Spleen (tissue), 7 donors: ENCODE data around the gene VENTX.

Experiments
- POLR2A ChIP-seq, 3 donors: fragments of 450-650 bp; IDR thresholded peaks; one replicate each; pipeline ENCODE4 v1.5.1; 2017; ENCODE audit warnings: antibody characterized with exemption in 3 of 3, mild to moderate bottlenecking in 1 of 3
- POLR2AphosphoS5 ChIP-seq, 3 donors: sonication (generic); formaldehyde crosslinking; IDR thresholded peaks; one replicate each; pipeline ENCODE4 v1.5.1; 2017; ENCODE audit warnings: antibody characterized with exemption in 3 of 3
- TF ChIP-seq, protein P1 (sequence below), 11 experiments: fragments of 200-600 bp in 7 of 11; fragments of 450-650 bp in 4 of 11; sonication (generic) in 4 of 11; IDR thresholded peaks in 8 of 11; conservative IDR thresholded peaks in 3 of 11; 1 replicate in 7 of 11; 2 replicates in 4 of 11; pipeline versions ENCODE4 v1.4.0 to v1.8.0; 2016 to 2021; ENCODE audit warnings: antibody characterized with exemption in 11 of 11, inconsistent platforms in 4 of 11, mild to moderate bottlenecking in 1 of 11
- donor health status: DM: no; HTN: no; CAD: no; lungs with moderate emphysema.
- donor health status: DM: no; HTN: no; CAD: no.
- donor health status: DM: no; HTN: no; CAD: no.

DNA sequence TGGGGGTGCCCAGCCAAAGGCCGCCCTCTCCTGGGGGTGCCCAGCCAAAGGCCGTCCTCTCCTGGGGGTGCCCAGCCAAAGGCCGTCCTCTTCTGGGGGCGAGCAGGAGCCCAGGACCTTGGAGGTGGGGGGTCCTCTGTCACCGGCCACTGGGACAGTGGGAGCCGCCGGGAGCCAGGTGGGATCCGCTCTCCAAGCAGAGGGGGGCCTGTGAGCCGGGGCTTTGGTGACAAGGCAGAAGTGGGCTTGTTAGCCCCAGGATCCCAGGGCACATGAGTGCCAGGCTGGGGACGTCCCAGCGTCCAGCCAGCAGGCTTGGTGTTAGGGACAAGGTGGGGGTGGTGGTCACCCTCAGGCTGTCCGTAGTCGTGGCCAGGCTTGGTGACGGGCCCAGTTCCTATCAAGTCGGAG is 37.0 kb upstream of the VENTX start:
- no peak for TF ChIP-seq POLR2A (IDR thresholded peaks at IDR 0.05)
- TF ChIP-seq, protein P1, sequence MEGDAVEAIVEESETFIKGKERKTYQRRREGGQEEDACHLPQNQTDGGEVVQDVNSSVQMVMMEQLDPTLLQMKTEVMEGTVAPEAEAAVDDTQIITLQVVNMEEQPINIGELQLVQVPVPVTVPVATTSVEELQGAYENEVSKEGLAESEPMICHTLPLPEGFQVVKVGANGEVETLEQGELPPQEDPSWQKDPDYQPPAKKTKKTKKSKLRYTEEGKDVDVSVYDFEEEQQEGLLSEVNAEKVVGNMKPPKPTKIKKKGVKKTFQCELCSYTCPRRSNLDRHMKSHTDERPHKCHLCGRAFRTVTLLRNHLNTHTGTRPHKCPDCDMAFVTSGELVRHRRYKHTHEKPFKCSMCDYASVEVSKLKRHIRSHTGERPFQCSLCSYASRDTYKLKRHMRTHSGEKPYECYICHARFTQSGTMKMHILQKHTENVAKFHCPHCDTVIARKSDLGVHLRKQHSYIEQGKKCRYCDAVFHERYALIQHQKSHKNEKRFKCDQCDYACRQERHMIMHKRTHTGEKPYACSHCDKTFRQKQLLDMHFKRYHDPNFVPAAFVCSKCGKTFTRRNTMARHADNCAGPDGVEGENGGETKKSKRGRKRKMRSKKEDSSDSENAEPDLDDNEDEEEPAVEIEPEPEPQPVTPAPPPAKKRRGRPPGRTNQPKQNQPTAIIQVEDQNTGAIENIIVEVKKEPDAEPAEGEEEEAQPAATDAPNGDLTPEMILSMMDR (IDR thresholded peaks at IDR 0.05 in 8 of 11, conservative IDR thresholded peaks at IDR 0.05 in 3 of 11), result no peak
- no peak for TF ChIP-seq POLR2AphosphoS5 (IDR thresholded peaks at IDR 0.05)
